Loucy (cell line): Measurements from ENCODE around the gene PLAC8L1.
A peak's percentile ranks its signal among the peaks of the same experiment; 100 is the strongest.

Experiments
- H2AFZ ChIP-seq: fragments of 200-600 bp; sonication (generic); 2 replicates; pipeline ENCODE4 v1.6.0; 2016; ENCODE audit warnings: antibody characterized with exemption, mild to moderate bottlenecking, low read length, moderate library complexity
- H3F3A ChIP-seq: fragments of 200-600 bp; 2 replicates; pipeline ENCODE4 v1.6.0; 2016; ENCODE audit warnings: antibody characterized with exemption, low read depth, mild to moderate bottlenecking
- H3K27me3 ChIP-seq: fragments of 200-600 bp; sonication (generic); 2 replicates; pipeline ENCODE4 v1.6.1; 2014; ENCODE audit warnings: low read length, mild to moderate bottlenecking; ENCODE audit not compliant: insufficient read depth, poor library complexity, severe bottlenecking
- H3K36me3 ChIP-seq: fragments of 200-600 bp; sonication (generic); 2 replicates; pipeline ENCODE4 v1.6.1; 2016; ENCODE audit warnings: low read length; ENCODE audit not compliant: insufficient read depth
- H3K4me1 ChIP-seq: fragments of 200-600 bp; sonication (generic); 2 replicates; pipeline ENCODE4 v1.5.1; 2014; ENCODE audit warnings: low read length, mild to moderate bottlenecking; ENCODE audit not compliant: insufficient read depth, poor library complexity, severe bottlenecking
- H3K4me2 ChIP-seq: fragments of 200-600 bp; sonication (generic); 2 replicates; pipeline ENCODE4 v1.6.0; 2014; ENCODE audit warnings: antibody characterized with exemption, low read length, low read depth, mild to moderate bottlenecking; ENCODE audit not compliant: poor library complexity, severe bottlenecking
- H3K4me3 ChIP-seq: fragments of 200-600 bp; sonication (generic); 2 replicates; pipeline ENCODE4 v1.5.1; 2014; ENCODE audit warnings: low read length, mild to moderate bottlenecking, mixed read lengths; ENCODE audit not compliant: poor library complexity, severe bottlenecking
- H3K79me2 ChIP-seq: fragments of 200-600 bp; sonication (generic); 2 replicates; pipeline ENCODE4 v1.6.1; 2014; ENCODE audit warnings: low read length; ENCODE audit not compliant: insufficient read depth
- H3K9ac ChIP-seq: fragments of 200-600 bp; sonication (generic); 2 replicates; pipeline ENCODE4 v1.6.0; 2014; ENCODE audit warnings: mild to moderate bottlenecking, low read depth, low read length, moderate library complexity; ENCODE audit not compliant: poor library complexity, severe bottlenecking
- H3K9me2 ChIP-seq: fragments of 200-600 bp; sonication (generic); replicated peaks from 2 replicates; pipeline ENCODE4 v1.6.1; 2016; ENCODE audit warnings: low read depth, low read length, mixed read lengths
- H3K9me3 ChIP-seq: fragments of 200-600 bp; sonication (generic); 2 replicates; pipeline ENCODE4 v1.6.1; 2014; ENCODE audit warnings: mild to moderate bottlenecking, antibody characterized with exemption, low read length, low read depth; ENCODE audit not compliant: insufficient read depth
- H4K20me1 ChIP-seq: fragments of 200-600 bp; sonication (generic); 2 replicates; pipeline ENCODE4 v1.6.0; 2014; ENCODE audit warnings: antibody characterized with exemption, low read length, mild to moderate bottlenecking; ENCODE audit not compliant: insufficient read depth, poor library complexity, severe bottlenecking
- EZH2phosphoT487 ChIP-seq: fragments of 200-600 bp; IDR thresholded peaks from 2 replicates; pipeline ENCODE4 v1.6.1; 2018; ENCODE audit warnings: antibody characterized with exemption, mild to moderate bottlenecking, moderate library complexity, borderline replicate concordance
- TF ChIP-seq, protein P1 (sequence below): fragments of 200-600 bp; sonication (generic); conservative IDR thresholded peaks from 2 replicates; pipeline ENCODE4 v1.5.1; 2014; ENCODE audit warnings: mild to moderate bottlenecking, antibody characterized with exemption, low read length

Gene PLAC8L1

DNA sequence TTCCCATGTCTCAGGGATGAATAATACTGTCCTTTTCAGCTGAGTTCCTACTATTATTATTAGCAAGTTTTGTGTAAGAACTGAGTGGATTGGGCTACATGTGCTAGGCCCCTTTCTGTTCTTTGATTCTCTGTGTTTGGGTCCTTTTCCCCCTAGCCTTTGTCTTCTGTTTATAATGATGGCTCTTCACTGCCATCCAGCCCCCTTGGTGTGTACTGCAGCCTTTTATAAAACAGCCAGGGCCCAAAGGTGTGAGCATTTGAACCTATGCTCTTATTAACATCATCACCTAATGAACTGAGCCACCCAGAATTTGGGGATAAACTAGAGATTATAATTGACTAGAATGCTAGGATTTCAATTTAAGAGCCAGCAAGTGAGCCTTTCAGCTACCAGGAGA, 52.6 kb downstream of the PLAC8L1 start:
- Histone ChIP-seq H3K9ac (no peak overlapping the region), H2AFZ (peak overlapping the region; percentile 71), H3K9me3 (no peaks in the 10 kb centered on the region), H4K20me1 (no peaks in the 10 kb centered on the region), H3K79me2 (no peaks in the 10 kb centered on the region), H3K4me3 (no peak overlapping the region), H3F3A (no peaks in the 10 kb centered on the region), H3K27me3 (no peaks in the 10 kb centered on the region), H3K4me2 (no peak overlapping the region), H3K4me1 (peaks cover 3% of the 10 kb centered on the region), H3K9me2 (no peaks in the 10 kb centered on the region), H3K36me3 (no peaks in the 10 kb centered on the region)
- TF ChIP-seq, protein P1, sequence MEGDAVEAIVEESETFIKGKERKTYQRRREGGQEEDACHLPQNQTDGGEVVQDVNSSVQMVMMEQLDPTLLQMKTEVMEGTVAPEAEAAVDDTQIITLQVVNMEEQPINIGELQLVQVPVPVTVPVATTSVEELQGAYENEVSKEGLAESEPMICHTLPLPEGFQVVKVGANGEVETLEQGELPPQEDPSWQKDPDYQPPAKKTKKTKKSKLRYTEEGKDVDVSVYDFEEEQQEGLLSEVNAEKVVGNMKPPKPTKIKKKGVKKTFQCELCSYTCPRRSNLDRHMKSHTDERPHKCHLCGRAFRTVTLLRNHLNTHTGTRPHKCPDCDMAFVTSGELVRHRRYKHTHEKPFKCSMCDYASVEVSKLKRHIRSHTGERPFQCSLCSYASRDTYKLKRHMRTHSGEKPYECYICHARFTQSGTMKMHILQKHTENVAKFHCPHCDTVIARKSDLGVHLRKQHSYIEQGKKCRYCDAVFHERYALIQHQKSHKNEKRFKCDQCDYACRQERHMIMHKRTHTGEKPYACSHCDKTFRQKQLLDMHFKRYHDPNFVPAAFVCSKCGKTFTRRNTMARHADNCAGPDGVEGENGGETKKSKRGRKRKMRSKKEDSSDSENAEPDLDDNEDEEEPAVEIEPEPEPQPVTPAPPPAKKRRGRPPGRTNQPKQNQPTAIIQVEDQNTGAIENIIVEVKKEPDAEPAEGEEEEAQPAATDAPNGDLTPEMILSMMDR, result peak; percentile 77
- no peak for TF ChIP-seq EZH2phosphoT487

DNA sequence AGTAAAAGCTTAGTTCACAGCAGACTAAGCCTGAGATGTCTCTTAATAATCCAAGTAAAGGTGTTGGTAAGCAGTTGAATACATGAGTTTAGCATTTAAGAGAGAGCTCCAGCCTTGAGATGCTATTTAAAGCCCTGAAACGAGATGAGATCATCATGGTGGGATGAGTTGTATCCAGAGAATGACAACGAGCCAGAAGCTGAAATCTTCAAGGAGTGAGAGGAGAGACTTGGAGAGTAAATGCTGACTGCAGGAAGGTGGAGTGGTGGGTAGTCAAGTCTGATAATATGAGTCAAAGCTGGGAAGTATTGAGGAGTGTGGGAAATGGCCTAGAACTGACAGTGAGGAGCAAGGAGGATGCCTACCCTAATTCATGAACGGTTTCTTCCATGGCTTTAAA, 53.7 kb downstream of the PLAC8L1 start:
- Histone ChIP-seq H2AFZ (no peak overlapping the region), H3K4me1 (peaks cover 11% of the 10 kb centered on the region), H3F3A (no peaks in the 10 kb centered on the region), H3K9ac (no peak overlapping the region), H3K36me3 (no peaks in the 10 kb centered on the region), H3K9me3 (no peaks in the 10 kb centered on the region), H3K27me3 (no peaks in the 10 kb centered on the region), H3K4me2 (no peak overlapping the region), H3K9me2 (no peaks in the 10 kb centered on the region), H3K79me2 (no peaks in the 10 kb centered on the region), H3K4me3 (no peak overlapping the region), H4K20me1 (no peaks in the 10 kb centered on the region)
- TF ChIP-seq EZH2phosphoT487, result no peak
- TF ChIP-seq, protein P1, result no peak

DNA sequence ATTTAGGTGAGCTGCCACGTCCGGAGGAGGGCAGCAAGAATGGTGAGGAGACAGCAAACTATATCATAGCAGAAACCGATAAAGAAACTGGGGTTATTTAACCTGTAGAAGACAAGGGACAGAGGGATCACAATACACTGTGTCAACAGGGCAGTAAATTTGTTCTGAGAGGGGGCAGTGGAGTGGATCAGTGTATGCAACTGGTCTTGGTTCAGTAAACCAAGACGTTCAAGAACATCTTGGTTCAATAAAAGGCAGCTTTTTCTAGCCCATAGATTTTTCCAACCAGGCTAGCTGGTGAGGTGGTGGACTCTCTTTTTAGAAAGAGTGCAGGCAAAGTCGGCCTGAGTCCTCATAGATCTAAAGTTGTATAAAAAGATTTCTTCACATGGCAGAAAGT, 55.3 kb downstream of the PLAC8L1 start:
- no peak overlapping the region for H2AFZ ChIP-seq
- no peaks in the 10 kb centered on the region for H4K20me1 ChIP-seq
- H3K27me3 ChIP-seq, result no peaks in the 10 kb centered on the region
- H3K9me2 ChIP-seq, result no peaks in the 10 kb centered on the region
- H3K79me2 ChIP-seq, result no peaks in the 10 kb centered on the region
- peaks cover 11% of the 10 kb centered on the region for H3K4me1 ChIP-seq
- no peak for TF ChIP-seq EZH2phosphoT487
- TF ChIP-seq, protein P1, result no peak
- no peaks in the 10 kb centered on the region for H3F3A ChIP-seq
- no peak overlapping the region for H3K4me2 ChIP-seq
- no peaks in the 10 kb centered on the region for H3K9me3 ChIP-seq
- no peak overlapping the region for H3K4me3 ChIP-seq
- no peak overlapping the region for H3K9ac ChIP-seq
- H3K36me3 ChIP-seq, result no peaks in the 10 kb centered on the region
